DMS153 treated with DMSO at 0.1 percent for 48 hours (cell line): ENCODE data around the gene MEG3.

Experiments
- DNase-seq: peaks from one replicate; lab custom pipeline; 2025; ENCODE audit not compliant: unreplicated experiment; lab: John Stamatoyannopoulos, UW

MEG3 gene

DNA sequence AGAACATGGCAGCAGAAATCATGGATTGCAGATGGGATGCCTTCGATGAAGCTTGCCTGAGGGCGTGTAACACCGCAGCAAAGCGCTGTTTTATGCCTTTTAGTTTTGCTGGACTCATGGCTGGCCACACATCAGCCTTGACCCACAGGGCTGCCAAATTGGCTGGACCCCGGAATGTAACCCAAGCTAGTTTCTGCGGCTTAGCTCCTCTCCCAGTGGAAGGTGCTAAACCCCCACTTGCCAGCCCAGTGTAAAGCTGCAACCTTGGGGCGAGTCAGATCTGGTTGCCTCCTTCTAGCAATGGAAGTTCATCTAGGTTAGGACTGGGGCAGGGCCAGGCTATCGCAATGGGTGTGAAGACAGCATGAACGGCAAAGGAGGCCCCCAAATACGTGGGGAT is 38.3 kb downstream of the MEG3 start:
- DNase-seq: no peak

DNA sequence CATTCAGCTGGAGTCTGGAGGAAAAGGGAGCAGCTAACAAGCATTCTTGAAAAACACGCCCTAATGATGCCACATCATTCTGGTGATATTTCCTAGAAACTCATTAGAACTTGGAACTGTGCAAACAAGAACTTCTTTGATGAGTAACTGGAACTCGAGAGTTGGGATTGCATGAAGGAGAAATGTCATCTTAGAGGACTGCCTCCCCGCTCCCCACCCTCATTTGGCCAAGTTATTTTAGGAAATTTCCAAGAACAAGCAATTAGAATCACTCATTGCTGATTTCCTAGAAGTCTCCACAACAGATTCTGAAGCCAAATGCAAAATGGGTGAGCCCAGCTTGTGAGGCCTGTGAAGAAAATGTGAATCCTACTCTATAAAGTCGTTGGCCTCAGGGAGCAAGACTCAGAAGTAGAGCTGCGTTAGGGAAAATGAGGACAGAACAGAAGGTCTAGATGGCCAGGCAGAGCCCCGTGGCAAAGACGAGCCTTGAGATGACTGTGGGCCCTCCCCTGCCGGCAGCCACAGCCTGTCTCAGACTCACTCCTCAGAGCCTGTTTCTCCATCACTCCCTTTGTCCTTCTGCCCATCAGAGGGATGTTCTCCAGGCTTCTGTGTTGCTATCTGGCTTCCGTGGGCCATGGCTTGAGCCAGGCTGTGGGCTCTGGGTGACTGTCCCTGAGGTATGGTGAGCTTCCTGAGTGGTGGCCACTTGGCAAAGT is 39.2 kb downstream of the MEG3 start:
- no peak for DNase-seq

DNA sequence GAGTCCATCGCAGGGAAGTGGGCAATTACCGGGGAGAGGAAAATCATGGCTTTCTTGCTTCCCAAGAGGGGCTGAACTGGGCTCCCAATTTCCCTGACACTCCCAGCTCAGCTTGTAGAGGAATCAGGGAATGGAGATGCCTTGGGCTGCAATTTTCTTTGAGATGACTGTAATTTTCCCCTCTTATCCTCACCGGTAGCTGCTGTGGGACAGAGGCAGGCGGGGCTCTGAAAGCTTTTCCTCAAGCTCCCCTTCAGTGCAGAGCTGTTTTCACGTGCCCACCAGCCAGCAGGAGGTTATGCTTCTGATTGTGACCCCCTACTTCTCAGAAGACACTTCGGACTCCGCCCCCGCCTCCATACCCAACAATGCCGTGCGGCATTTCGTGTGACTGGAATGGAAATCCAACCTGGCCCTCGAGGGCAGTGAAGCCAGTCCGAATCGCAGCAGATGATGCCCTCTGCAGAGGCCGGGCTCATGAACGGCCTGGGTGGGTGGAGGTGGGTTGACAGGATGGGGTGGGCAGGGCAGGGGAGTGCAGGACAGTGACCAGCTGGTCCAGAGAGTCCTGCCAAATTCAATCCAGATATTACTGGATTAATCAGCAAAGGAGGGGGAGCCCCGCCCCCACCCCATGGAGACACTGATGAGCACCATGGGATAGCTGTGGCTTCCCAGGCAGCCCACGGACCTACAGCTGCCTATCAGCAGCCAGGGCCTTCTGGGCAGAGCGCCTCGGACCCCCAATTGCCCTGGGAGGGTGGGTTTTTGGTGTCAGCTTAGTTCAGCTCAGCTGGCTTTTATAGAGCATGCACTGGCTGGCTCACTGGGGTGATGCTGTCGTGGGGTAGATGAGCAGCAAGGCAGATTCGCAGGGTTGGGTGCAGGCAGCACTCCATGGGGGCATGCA is 40.0 kb downstream of the MEG3 start:
- no peak for DNase-seq

DNA sequence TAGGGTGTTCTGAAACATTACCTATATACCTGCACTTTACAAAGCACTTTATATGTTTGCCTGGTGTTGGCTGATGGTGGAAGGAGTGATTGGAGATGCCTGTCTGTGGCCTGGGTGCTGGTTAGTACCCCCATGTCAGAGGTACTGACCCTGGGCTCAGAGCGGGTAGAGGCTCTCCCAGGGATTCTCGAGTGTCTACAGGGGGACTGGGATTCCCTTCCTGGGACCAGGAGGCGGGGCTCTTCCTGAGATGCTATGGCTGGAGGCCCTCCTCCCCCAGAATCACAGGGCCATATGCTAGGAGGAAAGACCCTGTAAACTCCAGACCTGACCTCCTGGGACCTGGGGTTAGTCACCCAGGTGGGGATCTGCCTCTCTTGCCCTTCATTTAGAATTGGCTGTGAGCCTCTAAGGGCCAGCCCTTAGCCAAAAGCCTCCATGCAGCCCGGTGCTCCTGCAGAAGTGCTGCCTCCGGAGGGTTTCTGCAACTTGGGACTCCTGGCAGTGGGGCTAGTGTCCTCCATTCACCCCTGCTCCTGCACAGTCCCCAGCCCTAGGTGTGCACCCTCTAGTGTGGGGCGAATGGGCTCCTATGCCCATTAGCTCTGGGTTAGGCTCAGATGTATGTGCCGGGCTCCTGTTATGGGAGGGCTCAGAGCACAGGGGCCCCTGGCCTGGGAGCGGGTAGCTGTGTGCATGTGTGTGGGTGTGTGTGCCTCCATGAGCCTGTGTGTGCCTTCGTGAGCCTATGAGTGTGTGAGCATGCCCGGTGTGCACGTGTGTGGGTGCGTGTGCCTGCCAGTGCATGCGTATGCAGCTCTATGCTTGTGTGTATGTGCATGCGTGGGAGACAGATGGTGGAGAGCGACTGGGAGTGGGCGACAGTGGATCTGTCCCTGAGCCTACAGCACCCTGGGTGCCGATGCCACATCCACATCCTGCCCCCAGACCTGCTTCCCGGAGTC is 41.0 kb downstream of the MEG3 start:
- no peak for DNase-seq

DNA sequence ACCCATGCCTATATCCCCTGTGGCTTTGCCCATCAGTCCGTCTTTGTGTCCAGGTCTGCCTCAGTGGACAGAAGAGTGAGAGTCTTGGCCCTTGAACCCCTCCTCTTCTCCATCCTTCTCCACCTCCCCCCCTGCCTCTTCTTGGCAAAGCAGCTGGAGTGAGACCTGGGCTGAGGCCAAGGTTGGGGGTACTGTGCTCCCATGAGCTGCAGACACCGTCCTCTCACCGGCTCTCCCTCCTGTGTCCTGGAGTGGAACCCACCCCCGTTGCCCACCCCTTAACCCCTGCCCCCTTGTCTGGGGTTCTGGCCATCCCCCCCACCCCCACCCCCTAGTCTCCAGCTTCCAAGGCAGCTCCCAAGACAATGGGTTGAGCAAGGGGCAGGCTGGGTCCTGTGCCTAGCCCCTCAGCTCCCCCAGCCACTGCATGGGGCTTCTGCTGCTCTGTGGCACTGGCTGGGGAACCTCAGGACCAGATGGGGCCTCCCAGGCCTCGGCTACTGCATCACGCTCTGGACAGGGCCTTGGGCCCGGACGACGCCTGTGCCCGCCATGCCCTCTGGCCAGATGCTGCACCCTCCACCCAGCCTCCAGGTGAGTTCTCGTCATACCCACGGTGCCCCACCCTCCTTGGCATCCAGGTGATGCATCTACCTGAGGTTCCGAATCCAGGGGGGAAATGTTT is 41.9 kb downstream of the MEG3 start:
- no peak for DNase-seq

DNA sequence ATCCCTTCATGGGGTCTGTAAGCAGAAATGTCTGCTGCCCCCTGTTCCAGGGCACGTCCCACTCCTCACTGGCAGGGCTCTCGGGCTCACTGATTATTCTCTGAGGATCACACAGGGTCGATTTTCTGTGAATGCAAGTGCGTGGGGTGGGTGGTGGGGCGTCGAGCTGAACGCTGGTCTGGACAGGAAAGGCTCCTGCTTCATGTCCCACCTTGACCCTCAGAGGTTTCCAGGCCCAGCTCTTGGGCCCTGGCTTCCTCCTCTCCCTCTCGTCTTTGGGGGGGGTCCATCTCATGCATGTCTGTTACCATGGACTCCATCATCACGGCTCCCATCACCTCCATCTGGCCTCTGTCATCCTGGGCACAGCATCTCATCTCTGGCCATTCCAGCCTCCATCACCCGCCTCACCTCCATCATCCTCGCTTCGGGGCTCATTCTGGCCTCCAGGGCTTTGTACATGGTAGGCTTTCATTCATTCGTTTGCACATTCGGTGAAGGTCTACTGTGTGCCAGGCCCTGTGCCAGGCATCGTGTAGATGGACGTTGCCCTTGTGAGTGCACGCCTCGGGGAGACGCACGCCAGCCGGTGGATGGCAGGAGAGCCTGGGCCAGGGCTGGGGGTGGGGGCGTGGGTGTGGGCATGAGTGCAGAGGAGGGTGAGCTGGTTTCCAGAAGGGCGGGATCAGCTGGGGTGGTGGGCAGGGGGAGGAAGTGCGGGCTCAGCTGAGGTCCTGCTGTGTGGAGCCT is 42.9 kb downstream of the MEG3 start:
- no peak for DNase-seq

DNA sequence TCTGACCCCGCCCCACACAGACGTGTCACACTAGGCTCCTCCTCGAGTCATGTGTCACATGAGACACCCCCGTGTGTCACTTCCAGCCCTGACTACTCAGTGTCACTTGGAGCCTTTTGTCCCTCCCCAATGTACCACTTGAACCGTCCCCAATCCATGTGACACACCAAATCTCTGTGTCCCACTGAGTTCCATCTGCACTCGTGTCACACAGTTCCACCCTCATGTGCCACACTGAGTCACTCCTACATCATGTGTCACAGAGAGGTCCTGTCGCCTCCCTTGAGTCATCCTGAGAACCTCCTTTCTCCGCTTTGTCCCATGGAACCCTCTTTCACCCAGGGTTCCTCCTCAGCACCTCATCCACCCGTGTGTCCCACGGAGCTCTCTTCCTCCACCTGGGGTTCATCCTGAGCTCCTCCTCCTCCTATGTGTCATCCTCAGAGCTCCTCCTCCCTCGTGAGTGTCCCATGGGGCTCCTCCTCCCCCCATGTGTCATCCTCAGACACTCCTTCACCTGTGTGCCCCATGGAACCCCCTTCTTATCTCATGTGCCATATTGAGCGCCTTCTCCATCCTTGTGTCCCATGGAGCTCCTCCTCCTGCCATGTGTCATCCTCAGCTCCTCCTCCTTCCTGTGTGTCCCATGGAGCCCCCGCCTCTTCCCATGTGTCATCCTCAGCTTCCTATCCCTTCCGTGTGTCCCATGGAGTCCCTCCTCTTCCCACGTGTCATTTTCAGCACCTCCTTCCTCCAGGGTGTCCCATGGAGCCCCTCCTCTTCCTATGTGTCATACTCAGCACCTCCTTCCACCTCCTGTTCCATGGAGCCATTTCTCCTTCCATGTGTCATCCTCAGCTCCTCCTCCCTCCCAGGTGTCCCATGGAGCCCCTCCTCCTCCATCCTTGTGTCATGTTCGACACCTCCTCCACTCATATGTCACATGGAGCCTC is 45.6 kb downstream of the MEG3 start:
- no peak for DNase-seq

DNA sequence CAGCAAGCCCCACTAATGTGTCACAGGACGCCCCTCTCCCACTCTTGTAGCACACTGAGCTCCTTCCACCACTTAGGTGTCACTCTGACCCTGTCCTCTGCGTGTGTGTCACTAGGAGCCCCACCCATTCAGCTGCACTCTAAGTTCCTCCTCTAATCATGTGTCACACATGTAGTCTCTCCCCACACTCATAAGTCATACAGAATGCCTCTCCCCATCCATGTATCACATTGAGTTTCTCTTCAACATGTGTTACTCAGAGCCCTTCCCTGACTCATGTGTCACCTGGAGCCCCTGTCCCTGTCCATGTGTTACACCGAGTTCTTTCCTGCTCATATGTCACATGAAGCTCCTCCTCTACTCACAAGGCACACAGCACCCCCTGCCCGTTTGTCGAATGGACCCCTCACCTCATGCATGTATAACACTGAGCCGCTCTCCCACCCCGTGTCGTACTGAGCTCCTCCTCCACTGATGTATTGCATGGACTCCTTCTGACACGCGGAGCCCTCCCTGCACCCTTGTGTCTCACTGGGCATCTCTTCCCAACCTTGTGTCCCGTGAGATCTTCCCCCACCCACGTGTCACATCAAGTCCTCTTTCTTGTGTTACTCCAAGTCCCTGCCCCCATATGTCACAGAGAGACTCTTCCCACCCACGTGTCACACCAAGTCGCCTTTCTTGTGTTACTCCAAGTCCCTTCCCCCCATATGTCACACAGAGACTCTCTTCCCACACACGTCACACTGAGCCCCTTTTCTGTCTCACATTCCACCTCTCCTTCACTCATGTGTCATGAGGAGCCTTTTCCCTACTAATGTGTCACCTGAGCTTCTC is 46.6 kb downstream of the MEG3 start:
- no peak for DNase-seq

DNA sequence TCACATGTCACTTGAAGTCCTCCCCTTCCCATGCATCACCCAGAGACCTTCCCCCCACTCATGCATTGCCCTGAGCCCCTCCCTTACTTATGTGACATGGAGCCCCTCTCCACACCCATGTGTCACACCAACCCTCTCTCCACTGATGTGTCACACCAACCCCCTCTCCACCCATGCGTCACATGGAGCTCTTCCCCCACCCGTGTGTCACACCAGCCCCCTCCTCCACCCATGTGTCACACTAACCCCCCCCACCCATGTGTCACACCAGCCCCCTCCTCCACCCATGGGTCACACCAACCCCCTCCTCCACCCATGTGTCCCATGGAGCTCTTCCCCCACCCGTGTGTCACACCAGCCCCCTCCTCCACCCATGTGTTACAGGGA is 47.2 kb downstream of the MEG3 start:
- no peak for DNase-seq

DNA sequence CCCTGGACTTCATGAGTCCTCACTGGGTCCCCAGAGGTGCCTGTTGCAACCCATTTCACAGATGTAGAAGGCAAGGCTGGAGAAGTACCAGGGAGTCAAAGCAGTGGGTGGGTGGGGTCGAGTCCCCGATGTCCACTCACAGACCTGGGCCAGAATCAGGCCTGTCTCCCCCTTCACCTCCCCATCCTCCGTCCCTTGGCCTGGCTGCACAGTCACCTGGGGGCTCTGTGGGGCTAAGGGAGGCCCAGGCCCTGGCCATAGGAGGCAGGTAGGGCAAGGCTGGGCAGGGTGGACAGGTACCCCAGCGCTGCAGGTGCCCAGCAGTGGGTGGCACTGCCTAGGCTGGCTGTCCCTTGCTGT is 48.1 kb downstream of the MEG3 start:
- DNase-seq: no peak

DNA sequence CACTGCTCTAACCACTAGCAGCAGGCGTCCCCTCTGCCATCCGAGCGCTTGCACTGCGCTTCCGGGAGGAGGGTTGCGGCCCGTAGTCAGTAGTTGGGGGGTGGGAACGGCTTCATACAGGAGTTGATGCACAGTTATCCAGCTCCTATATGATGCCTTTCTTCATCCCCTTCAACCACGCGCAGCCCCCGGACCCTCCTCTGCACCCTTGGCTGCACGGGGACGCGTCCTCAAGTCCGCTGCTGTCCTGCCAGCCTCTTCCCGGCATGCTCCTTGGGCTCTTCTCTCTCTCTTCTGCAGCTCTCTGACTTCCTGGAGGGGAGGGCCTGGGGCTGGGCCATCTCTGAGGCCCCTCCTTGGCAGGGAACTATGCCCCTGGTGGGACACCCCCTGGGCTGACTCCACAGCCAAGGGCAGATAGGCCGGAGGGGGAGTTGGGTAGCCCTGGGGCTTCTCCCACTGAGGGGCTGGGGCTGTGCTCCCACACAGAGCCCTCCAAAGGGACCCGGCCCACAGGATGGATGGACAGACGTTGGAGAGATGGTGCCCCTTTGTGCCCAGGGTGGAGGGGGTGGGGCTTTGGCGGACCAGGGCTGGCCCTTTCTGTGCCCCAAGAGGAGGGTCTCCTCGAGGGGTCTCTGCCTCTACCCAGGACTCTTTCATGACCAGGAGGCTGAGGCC is 48.6 kb downstream of the MEG3 start:
- no peak for DNase-seq

DNA sequence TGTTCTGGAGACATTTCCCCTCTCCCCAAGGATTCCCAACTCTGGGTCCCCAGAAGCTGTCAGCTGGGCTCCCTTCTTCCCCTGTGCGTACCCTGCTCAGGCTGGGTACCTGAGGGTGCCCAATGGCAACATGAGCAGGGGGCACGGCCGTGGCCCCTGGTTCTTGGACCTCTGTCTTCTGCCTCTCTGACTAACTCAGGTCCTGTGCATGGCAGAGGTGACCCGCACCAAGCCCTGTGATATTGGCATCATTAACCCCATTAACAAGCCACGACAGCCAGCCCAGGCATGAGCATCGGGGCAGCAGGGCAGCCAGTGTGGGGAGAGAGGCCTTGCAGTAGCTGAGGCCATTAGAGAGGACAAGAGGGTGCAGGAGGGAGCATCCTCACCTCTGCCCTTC is 49.2 kb downstream of the MEG3 start:
- no peak for DNase-seq

DNA sequence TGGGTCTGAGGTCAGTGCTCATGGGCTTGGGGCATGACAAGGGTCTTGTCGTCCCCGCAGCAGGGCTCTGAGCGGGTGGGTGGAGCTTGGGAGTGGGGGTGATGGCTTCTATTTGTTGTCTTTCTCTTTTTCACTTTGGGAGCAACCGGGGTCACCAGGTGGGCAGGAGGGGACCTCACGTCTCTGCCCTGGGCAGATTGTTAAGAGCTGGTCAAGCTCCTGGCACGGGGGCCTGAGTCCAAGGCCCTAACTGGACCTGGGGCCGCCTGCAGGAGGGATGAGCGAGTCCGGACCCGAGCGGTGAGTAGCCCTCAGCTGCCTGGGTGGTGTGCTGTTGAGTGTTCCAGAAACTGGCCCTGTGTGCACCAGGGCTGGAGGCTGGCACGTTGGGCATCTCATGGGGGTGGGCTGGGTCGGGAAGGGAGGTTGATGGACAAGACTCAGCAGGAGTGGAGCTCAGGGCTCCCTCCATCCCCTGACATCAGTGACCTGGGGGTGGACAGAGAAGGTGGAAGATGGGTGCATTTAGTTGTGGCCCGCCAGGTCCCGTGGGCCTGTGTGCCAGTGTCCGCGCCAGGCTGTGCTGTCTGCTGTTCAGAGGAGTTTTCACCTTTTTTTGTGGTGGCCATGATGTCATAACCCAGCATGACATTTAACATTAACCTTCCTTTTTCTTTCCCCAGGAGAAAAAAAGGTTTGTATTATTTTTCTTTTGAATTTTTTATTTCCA is 50.1 kb downstream of the MEG3 start:
- DNase-seq: no peak

DNA sequence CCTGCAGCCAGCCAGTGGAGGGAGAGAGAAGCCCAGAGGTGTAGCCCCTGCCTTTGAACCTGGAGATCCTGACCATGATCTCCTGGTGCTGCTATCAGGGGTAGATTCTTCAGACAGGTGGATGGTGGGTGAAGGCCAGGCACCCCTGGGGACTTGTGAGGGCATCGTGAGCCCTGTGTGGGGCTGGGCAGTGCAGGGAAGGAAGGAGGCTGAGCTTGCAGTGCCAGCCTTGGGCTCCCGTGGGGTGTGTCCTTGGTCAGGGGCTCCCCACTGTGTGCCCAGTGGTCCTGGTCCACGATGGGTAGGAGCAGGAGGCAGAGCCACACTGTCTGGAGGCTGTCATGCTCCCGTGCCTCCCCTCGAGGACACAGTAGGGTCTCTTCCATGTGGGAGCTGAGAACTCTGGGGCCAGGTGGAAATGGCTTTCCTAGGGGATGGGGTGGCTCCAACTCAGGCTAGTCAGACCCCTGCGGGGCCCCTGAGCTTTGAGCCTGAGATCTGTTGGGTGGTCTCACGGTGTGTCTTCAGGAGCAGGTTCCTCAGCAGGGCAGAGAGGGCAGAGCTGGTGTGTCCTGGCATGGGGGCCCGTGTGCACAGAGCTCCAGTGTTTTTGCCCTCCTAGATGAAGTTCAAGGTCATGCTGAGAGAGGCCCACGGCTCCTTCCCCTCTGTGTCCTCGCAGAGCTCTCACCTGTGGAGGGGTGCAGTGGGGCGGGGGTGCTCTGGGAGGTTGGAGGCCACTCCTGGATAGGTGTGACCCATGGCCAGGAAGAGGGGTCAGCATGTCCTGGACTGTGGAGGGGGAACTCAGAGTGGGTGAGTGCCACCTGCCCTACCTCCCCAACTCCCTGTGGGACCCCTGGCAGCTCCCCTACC is 52.6 kb downstream of the MEG3 start:
- DNase-seq: no peak

DNA sequence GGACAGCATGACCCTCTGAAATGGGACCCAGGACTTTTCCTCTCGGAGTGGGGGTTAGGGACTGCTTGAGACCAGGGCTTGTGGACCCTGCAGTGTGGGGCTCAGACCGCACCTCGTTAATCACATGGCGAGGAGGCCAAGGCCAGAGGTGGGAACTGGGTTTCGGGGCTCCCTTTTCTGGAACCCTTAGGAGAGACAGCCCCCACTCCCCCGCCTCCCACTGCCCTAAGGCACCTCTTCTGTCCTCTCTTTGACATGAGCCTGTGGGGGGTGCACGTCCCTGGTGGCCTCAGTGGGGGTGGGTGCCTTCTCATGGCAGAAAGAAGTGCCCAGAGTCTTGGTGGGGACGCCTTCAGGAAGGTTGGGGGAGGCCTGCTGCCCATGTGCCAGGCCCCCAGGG is 53.3 kb downstream of the MEG3 start:
- no peak for DNase-seq

DNA sequence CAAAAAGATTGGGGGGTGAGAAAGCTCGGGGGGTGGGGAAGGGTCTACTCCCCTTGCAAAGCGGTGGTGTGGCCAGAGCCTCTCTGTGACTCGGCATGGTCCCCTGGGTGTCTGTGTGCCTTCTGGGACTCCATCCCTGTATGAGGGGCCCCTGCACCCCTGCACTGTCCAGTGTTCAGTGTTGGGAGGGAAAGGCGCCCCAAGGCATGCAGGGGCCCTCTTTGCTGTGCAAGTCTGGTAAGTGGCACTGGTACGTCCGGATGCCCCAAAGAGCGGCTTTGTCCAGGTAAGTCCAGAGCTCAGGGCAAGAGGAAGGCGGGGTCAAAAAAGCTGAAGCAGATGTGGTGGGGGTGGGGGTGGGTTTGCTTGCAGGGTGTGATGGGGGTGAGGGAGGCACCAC is 53.9 kb downstream of the MEG3 start:
- no peak for DNase-seq
